HG03159 (cell line): Measurements from ENCODE around the gene TAF1A.
A peak's percentile ranks its signal among the peaks of the same experiment; 100 is the strongest.

Experiments used
- ATAC-seq: cut with Tn5 transposase; IDR thresholded peaks from one replicate; pipeline ENCODE4 v1.9.1; 2021; ENCODE audit warnings: mild to moderate bottlenecking, moderate library complexity; ENCODE audit not compliant: unreplicated experiment

TAF1A gene

DNA sequence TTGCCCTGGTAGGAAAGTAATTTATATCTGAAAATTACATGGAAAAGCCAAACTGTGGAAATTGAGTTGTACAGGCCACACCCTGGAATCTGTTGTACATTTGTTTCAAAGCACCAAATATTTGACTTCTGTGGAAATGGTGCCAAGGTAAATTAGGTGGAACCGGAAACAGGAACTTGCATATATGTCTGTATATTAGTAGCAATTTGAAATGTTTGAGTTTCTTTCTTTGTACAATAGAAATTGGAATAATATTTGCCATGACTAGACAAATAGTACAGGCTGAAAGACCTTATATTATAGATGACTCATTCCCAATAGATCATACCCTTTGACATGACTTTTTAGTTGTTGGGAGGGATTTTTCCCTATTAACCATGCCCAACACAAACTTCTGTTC is 10.5 kb upstream of the TAF1A start:
- no peak for ATAC-seq

DNA sequence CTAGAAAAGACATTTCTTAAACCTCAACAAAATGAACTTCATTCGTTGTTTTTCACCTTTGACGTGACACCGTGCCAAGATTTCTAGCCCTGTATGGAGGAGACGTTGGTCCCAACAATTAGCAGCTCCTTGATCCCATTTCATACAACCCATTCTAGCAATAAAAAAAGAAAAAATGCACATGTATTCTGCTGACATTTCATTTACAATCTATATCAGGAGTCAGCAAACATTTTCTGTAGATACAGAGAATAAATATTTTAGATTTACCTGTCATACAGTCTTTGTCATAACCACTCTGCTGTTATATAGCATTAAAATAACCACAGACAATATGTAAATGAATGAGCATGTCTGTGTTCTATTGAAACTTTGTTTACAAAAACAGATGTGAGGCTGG is 7.0 kb upstream of the TAF1A start:
- no peak for ATAC-seq

DNA sequence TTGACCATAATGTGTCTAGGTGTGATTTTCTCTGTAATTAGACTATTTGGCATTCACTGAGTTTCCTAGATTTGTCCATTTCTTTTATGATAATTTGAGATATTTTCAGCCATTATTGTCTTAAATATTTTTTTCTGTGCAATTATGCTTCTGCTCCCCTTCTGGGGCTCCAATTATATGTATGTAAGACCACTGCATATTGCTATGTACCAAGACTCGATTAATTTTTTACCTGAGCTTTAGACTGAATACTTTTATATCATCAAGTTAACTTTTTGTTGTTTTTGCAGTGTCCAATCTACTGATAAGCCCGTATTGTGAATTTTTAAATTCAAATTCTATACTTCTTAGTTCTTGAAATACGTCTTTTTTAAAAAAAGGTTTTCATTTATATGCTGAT is 5.1 kb upstream of the TAF1A start:
- no peak for ATAC-seq

DNA sequence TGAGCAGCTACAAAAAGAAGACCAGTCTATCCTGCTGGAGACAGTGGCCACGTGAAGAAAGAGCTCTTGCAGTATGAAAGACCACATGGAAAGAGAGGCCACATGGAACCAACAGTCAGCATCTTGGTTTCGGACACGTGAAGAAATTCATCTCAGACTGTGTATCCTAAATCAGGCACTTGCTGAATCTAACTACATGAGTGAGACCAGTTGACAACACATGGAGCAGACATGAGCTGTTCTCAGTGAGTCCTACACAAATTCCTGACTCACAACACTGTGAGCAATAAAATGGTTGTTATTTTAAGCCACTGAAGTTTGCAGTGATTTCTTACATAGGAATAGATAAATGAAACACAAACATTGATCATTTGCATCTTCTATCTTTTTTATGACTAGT is 2.4 kb upstream of the TAF1A start:
- ATAC-seq, result no peak

DNA sequence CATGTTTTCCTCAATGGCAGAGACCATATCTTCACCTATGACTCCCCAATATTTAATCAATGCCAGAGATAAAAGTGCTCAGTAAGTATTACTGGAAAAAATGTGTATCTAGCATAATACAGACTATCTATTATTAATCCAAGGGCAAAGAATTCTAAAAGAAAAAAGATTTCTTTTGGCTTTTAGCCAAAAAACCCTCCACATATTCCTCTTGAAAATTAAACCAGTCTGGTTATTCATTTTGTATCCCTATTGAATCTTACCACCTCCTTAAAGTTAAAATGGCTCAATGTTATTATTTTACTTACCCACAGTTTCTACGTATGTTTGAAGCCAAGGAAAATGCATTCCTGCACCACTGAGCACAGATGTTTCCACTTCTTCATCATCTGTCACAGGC is 1.6 kb downstream of the TAF1A start:
- ATAC-seq, result no peak

DNA sequence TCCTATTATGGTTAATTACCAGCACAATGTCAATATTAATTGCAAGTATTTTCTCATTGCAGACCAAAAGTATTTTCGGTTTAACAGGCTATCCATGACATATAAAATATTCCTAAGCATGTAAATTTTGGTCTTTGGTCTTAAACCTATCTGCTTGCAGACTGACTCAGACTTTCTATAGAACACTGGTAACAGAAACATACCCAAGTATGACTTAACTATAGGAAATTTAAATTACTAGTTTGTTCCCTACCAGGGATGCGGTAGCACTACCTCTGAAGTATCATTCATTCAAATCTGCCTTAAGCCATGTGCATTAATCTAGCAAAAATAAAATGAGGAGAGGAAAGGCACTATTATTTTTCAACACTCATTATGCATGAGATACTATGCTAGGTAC is 2.9 kb downstream of the TAF1A start:
- ATAC-seq, result no peak

DNA sequence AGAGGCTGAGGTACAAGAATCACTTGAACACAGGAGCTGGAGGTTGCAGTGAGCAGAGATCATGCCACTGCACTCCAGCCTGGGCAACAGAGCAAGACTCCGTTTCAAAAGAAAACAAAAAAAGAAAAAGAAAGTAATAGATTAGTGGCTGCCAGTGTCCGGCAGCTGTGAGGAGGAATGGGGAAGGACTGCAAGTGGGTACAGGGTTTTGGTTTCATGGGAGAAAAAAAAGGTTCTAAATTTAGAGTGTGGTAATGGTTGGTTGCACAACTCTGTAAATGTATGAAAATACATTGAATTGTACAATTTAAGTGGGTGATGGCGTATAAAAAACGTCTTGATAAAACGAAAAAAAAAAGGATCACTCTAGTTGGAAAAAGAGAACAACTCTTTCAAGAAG is 6.7 kb downstream of the TAF1A start:
- peak; percentile 90 for ATAC-seq

DNA sequence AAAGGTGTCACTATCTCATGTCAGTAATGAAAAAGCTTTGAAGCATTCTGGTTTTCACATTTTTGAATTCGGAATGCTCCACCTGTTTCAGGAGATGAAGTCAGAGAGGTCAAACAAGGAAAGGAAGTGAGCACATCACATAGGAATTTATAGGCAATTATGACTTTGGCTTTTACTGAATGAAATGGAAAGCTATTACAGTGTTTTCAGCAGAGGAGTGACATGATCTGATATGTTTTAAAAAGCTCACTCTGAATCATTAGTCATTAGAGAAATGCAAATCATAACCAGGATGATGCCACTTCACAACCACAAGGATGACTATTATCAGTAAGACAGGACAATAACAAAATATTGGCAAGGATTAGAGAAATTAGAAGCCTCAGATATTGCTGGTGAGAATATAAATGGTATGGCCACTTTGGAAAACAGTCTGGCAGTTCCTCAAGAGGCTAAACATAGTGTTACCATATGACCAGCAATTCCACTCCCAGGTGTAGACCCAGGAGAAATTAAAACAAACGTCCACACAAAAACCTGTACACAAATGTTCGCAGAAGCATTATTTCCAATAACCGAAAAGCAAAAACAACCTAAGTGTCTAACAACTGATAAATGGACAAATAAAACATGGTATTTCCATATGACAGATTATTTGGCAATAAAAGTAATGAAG is 7.5 kb downstream of the TAF1A start:
- peak; percentile 59 for ATAC-seq

DNA sequence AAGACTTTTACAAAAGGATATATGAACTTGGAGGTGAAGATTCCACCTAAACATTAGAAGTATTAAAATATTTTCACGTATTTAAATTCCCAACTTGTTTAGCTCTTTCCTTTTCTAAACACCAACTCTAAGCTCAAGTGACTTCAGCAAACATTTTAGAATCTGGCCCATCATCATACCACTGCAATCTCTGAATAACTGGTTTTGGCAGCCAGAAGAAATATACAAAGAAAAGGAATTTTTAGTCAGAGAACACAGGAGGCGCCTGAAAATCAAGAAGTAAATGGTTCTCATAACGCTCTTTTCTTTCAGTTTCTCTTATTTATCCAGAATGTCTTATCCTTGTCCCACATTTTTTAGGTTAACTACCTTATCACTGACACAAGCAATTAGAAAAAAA is 10.4 kb downstream of the TAF1A start:
- no peak for ATAC-seq

DNA sequence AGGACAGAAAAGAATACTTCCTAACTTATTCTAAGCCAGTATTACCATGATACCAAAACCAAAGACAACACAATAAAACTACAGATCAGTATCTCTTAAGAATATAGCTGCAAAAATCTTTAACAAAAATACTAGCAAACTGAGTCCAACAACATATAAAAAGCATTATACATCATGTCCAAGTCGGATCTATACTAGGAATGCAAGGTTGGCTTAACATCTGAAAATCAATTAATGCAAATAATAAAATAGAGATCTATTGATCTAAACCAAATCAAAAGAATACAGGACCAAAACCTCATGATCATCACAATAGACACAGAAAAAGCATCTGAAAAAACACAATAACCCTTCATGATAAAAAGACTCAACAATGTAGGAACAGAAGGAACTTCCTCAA is 18.9 kb downstream of the TAF1A start:
- no peak for ATAC-seq

DNA sequence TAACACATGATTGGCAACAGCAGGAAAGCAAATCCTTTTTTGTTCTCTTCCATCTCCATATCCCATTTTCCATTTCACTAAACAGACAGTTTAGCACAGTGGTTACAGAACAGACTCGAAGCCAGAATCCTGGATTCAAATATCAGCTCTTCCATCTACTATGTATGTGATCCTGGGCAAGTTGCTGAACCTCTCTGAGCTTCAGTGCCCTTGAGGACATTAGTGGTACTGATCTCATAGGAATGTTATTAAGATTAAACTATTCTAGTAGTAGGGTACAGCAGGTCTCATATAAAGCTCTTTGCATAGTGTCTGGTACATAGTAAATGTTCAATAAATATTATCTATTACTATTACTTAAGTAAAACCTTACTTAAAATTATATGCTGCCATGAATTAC is 28.1 kb downstream of the TAF1A start:
- ATAC-seq, result peak; percentile 65

DNA sequence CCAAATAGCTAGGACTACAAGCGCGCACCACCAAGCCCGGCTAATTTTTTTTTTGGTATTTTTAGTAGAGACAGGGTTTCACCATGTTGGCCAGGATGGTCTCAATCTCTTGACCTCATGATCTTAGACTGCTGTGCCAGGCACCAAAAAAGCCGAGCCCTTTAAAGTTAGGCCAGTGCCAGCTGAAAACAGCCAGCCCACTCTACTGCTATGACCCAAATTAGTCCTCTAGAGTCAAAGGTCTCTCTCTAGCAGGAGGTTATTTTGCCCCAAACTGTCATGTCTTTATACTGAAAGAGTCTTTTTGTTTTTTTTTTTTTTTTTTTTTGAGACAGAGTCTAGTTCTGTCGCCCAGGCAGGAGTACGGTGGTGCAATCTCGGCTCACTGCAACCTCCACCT is 32.2 kb downstream of the TAF1A start:
- ATAC-seq, result no peak

DNA sequence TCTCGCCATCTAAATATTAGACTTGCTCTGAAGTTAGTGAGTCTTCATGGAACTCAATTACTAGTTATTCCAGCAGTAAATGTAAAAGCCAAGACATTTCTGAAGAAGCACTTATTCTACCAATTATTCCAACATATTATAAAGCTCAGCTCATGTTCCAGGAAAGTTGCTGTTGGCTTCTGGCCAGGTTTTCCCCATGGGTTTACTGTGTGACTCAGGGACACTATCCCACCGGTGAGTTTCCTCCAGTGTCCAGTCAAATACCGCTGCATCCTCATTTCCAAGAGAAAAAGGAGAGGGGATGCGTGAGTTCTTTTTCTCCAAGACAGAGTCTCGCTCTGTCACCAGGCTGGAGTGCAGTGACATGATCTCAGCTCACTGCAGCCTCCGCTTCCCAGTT is 32.6 kb downstream of the TAF1A start:
- no peak for ATAC-seq

DNA sequence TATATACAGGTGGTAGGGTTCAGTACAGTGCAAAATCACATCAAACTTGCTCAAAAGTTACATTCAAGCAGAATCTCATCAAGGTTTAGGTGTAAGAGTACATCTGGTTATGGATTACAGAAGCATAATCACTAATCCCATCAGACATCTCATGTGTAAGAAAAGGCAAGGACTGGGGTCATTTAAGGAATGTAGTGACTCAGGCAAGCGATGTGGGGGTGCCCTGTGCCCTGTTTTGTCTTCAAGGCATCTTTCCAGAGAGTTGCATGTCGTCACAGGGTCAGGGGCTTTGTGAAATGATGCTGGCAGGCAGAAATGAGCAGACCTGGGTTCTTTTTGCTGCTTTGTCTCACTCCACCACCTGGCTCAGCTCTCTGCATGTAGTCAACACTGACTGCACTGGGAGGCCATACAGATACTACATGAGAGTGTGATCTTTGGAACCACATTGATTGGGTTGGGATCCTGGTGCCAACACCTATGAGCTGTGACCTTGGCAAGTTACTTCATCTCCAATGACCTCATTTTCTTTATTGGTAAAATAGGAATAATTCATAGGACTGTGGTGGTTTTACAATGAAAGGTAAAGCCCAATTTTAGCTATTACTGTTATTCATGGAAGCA is 33.6 kb downstream of the TAF1A start:
- no peak for ATAC-seq

DNA sequence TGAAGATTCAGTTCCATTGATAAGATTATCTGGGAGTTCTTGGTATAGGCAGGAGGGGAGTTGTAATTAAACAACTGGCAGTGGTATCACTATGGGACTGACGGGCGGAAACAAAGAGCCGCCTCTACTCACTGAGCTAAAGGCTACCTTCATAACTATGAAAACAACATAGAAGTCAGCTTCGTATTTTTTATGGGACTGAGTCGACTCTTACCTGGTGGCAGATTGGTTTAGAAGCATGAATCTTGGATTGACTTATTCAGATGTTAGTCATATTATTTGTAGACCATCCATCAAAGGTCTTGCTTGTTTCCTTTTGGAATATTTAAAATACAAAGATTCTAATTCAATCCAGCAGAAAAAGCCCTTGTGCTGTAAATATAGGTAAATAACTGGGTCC is 35.6 kb downstream of the TAF1A start:
- no peak for ATAC-seq

DNA sequence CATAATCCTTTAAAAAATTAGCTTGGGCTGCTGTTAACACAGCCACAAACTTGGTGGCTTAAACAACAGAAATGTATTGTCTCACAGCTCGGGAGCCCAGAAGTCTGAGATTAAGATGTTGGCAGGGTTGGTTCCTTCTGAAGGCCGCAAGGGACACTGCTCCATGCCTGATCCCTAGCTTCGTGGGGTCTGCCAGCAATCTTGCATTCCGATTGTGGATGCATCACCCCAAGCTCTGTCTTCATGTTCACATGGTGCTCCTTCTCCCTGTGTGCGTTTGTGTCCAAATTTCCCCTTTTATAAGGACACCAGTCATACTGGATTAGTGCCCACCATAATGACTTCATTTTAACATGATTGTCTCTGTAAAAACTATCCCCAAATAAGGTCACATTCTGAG is 36.9 kb downstream of the TAF1A start:
- no peak for ATAC-seq

DNA sequence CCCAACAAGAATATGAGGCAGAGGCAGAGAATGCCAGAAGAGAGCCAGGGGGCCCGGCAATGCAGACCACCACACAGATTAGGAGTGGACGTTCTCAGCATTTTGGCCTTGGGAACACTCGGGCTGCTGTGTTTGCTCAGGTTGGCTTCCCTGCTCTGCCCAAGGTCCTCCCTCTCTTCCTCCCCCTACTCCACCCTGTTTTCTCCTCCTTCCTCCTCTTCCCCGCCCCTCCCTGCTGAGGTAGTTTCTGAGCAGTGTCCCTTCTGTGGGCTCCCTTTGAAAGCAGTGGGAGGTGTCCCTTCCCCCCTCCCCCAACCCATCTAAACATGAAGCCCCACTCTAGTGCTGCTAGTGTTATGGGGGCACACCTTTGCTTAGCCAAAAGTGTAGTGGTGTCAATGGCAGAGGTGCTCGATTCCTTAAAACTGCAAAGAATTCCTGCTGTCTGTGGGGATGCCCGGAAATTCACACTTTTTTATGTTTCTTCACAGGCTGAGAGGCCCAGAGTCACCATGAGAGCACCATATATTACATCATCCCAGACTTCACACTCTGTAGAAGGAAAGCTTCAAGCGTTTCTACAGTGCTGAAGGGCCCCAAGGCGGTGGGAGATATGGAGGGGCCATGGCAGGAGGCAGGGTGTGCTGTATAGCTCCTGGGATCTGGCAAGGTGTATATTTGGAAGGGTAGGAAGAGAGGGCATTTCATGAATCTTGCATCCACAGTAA is 41.6 kb downstream of the TAF1A start, which contains the start of gene HHIPL2:
Gene HHIPL2 (minus strand): TSS at position 161 of the 728 bp plus-strand sequence. CDS start 60 bp downstream, at position 101.
- no peak for ATAC-seq

DNA sequence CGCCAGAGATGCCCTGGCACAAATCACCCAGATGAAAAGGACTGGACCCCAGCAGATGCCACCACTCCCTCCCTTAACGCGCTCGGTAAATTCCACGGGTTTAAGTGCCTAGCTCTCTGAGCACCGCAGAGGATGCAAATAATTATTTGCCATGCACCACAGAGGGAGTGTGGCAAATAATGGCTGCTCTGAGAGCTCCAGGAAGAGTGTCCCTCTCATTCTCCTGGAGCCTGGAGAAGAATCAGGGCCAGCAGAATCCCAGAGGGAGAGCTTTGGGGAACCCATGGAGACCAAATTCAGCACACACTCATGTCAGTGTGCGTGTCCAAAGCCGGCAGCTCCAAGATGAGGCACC is 42.5 kb downstream of the TAF1A start:
- no peak for ATAC-seq

DNA sequence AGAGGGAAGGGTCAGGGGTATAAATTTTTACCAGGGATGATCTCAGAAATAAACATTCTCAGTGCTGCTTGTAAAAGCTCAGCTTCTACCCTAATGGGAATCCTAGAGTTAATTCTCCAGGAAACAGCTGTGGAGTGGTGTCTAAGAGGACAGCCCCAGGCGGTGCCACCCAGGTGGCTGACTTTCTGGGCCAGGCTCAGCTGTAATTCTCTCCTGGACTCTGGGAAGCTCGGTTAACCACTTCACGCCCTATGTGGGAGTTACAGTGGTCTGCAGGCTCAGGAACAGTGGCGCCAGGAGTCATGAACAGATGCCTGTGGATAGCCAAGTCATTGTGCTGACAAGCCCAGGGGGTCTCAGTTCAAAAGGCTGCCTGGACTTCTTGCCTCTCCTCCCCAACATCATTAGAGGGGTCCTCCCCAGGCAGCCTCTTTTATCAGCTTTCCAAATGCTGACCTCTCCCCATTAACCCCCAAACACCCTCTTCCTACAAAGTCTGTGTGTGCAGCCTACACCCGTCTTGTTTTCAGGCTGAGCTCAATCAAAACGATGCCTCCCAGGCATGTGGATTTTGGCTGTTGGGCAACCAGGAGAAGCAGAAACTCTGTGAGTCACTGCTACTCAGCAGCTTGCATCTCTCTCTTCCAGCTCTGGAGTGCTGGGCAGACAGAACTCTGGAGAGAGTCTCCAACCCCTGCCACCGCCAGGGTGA is 43.0 kb downstream of the TAF1A start:
- no peak for ATAC-seq

DNA sequence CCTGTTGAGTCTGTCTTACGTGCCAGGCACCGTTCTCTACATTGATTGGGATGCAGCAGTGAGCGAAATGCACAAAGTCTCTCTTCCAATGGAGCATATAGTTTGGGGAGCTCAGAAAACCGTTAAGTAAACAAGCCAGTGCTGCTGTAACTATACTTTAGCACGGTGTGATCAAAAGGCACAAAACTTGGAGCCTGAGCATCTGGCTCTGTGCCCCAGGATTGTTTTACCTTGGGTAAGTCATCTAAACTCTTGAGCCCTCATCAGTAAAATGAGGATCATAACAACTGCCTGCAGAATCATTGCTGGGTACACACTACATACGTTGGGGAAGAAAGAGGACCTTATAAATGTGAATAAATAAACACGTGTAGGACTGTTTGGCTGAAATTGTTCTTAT is 43.6 kb downstream of the TAF1A start:
- no peak for ATAC-seq

DNA sequence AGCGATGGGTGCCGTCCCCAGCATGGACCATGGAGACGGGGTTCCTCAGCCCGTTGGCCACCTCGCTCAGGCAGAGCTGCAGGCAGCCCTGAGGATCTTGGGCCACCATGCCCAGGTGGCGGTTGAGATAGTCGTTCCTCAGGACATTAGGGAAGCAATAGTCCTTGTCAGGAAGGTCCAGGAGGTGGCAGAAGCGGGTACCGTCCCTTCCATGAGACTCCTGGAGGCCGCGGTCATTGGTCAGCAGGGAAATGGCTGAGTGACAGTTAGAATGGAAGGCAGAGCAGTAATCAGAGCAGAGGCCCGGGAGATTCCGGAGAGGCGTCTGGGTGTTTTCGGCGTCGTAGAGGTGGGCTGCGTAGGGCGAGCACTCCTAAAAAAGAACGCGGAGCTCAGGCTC is 45.9 kb downstream of the TAF1A start:
- ATAC-seq, result no peak

DNA sequence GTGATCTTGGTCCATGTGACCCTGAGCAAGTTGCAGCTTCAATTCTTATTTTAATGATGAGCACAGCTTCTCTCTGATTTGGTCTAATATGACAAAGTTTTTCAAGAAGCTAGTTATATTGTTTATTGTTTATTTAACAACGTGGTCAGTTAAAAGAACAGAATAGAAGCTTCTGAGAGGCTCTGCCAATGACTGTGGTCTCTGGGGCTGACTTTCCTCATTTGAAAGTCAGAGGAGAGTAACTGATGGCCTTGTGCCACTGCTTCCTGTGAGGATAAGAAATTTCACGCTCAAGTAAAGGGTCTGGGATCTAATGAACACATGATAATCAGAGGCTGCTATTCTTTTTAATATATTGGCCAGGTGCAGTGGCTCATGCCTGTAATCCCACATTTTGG is 49.1 kb downstream of the TAF1A start:
- no peak for ATAC-seq
